Thoracic aorta (tissue), 2 donors: ENCODE measurements around the gene TMEM129. TPM values are rescaled to one million over a fixed set of nuclear protein-coding genes. Genes with fewer than 3 reads are reported as not detected.

Experiments used
- ATAC-seq: fragments of 150-250 bp; one replicate; pipeline ENCODE4 v1.8.0; 2017; ENCODE audit warnings: low read depth; ENCODE audit not compliant: insufficient number of reproducible peaks, low FRiP score
- DNase-seq: peaks from one replicate; pipeline ENCODE4 v3.0.0-alpha.2; 2020; ENCODE audit warnings: low spot score
- H3K27ac ChIP-seq, 2 donors: fragments of 200-600 bp; sonication (generic); 1 replicate in 1 of 2; 2 replicates in 1 of 2; pipeline ENCODE4 v1.5.1; 2016; ENCODE audit warnings: mild to moderate bottlenecking in 2 of 2, moderate library complexity in 2 of 2
- H3K27me3 ChIP-seq: fragments of 200-600 bp; sonication (generic); replicated peaks from 2 replicates; pipeline ENCODE4 v1.6.0; 2016; ENCODE audit warnings: mild to moderate bottlenecking; ENCODE audit not compliant: insufficient read depth
- H3K36me3 ChIP-seq: fragments of 200-600 bp; sonication (generic); one replicate; pipeline ENCODE4 v1.5.1; 2016
- H3K4me1 ChIP-seq, 2 donors: fragments of 200-600 bp; sonication (generic); 1 replicate in 1 of 2; 2 replicates in 1 of 2; pipeline versions ENCODE4 v1.5.1 to v1.6.0; 2016; ENCODE audit warnings: low read depth in 2 of 2, mild to moderate bottlenecking in 1 of 2; ENCODE audit not compliant: control insufficient read depth in 1 of 2
- H3K4me3 ChIP-seq: fragments of 200-600 bp; sonication (generic); 2 replicates; pipeline ENCODE4 v1.5.1; 2016; ENCODE audit warnings: mild to moderate bottlenecking
- H3K9me3 ChIP-seq: fragments of 200-600 bp; sonication (generic); 2 replicates; pipeline ENCODE4 v1.5.1; 2016
- total RNA-seq, 2 donors: library from RNA; depleted of rRNA; stranded (reverse); fragments of >200 nt; gene quantifications; one replicate each; pipeline versions ENCODE4 v1.1.0 to v1.2.3, GENCODE V29; 2016
- TF ChIP-seq, protein P1 (sequence below): fragments of 200-600 bp; sonication (generic); IDR thresholded peaks from one replicate; pipeline ENCODE4 v1.5.1; 2019; ENCODE audit warnings: antibody characterized with exemption

TMEM129 gene
- total RNA-seq, 2 donors from 2014 or later, result 58.1 to 104 TPM

DNA sequence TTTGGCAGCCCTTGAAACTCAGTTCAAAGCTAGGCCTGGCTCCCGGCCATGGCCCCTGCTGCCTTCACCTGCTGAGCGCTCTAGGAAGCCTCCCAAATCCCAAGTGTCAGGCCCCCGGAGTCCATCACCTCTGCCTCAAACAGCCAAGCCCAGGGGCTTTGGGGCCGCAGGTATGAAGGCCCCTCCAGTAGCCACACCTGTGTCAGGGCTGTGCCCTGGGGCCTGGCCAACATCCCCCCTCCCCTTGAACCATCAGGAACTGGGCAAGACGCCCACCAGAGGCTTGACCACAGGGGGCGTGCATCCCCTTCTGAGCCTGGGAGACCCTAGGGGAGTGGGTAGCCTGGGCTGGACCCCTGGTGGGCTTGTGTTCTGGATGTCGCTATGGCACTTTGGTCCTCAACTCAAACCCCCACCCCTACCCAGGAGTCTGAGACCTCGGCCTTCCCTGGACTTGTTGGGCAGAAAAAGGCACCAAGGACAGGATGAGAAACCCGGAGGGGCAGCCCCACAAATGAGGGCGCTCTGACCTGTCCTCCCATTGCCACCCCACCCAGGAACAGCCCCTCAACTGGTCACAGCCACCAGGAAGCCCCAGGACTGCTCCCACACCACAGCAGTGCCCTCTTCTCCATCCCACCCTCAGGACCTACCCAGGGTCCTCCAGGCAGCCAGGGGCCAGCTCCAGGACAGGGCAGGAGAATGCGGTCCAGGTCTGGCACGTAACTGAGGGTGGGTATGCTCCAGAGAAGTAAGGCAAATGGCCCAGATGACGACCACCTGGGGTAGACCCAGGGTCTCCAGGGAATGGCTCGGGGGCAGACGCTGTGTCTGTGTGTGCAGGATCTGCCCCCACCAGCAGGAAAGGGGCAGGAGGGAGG is 4.8 kb downstream of the TMEM129 start:
- Histone ChIP-seq H3K36me3 (peaks cover 12% of the 10 kb centered on the region), H3K27me3 (no peaks in the 10 kb centered on the region), H3K4me1 (peaks cover 11 to 23% of the 10 kb centered on the region in 2 donors), H3K27ac (no peak overlapping the region), H3K9me3 (no peaks in the 10 kb centered on the region), H3K4me3 (no peak overlapping the region)
- TF ChIP-seq, protein P1, sequence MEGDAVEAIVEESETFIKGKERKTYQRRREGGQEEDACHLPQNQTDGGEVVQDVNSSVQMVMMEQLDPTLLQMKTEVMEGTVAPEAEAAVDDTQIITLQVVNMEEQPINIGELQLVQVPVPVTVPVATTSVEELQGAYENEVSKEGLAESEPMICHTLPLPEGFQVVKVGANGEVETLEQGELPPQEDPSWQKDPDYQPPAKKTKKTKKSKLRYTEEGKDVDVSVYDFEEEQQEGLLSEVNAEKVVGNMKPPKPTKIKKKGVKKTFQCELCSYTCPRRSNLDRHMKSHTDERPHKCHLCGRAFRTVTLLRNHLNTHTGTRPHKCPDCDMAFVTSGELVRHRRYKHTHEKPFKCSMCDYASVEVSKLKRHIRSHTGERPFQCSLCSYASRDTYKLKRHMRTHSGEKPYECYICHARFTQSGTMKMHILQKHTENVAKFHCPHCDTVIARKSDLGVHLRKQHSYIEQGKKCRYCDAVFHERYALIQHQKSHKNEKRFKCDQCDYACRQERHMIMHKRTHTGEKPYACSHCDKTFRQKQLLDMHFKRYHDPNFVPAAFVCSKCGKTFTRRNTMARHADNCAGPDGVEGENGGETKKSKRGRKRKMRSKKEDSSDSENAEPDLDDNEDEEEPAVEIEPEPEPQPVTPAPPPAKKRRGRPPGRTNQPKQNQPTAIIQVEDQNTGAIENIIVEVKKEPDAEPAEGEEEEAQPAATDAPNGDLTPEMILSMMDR, result no peak
- ATAC-seq (no peak), DNase-seq (no peak)

DNA sequence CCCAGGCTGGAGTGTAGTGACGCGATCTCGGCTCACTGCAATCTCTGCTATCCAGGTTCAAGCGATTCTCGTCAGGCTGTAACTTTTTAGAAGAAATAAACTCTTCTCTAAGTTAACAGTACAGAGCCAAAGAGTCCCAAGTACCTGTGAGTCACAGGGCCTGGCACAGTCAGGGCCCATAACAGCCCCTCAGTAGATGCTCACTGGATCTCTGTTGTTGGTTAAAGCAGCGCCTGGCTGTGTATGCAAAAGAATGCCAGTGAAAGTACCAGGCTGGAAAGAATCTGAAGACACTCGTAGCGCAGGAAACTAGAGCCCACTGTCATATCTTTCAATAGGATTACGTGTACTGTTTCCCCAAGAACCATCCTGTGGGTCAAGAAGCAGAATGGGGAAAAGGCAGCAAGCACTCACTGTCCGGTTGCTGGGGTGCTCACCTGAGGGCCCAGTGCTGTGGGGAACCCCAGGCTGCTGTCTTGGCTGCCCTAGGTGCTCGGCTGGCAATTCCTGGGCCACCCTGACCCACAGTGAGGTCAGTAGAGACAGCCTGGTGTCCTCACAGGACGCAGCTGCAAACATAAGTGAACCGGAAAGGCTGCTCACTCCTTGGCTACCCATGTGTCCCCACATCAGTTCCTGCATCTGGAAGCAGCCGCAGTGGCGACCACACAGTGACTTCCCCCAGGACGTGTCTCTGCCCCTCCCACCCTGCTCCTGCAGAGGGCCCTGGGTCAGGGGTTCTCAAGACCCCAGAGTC is 5.9 kb downstream of the TMEM129 start:
- ATAC-seq (no peak), DNase-seq (no peak)
- Histone ChIP-seq H3K9me3 (no peaks in the 10 kb centered on the region), H3K27me3 (no peaks in the 10 kb centered on the region), H3K36me3 (peaks cover 12% of the 10 kb centered on the region), H3K27ac (peak overlapping the region in 1 of 2 donors; percentile 18), H3K4me1 (peaks cover 18 to 32% of the 10 kb centered on the region in 2 donors), H3K4me3 (no peak overlapping the region)
- TF ChIP-seq, protein P1, result no peak

DNA sequence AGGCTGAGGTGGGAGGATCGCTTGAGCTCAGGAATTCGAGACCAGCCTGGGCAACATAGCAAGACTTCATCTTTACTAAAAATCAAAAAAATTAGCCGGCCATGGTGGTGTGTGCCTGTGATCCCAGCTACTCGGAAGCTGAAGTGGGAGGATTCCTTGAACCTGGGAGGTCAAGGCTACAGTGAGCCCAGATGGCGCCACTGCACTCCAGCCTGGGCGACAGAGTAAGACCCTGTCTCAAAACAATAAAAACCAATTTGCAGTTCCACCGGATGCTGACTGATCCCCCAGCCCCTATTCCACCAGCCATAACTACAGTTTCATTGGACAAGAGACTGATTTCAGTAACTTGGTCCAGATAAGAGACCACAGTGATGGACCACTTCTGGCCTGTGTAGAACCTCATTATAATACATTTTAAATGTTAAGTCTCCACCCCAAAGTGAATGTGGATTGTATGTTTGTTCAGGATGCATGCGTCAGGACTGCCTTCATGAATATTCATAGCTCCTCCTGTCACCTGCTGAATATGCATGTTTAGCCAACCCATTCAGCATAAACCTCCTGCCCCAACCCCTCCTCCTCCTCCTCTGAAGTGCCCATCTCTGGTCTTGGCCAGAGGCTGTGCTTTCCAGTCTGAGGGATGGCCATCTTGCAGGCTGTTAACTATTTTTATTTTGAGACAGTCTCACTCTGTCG is 6.7 kb downstream of the TMEM129 start:
- peak overlapping the region in 1 of 2 donors; percentile 18 for H3K27ac ChIP-seq
- H3K9me3 ChIP-seq, result no peaks in the 10 kb centered on the region
- H3K27me3 ChIP-seq, result no peaks in the 10 kb centered on the region
- no peak for DNase-seq
- no peak overlapping the region for H3K4me3 ChIP-seq
- TF ChIP-seq, protein P1, result no peak
- no peak for ATAC-seq
- peaks cover 12% of the 10 kb centered on the region for H3K36me3 ChIP-seq
- peaks cover 12 to 29% of the 10 kb centered on the region in 2 donors for H3K4me1 ChIP-seq

DNA sequence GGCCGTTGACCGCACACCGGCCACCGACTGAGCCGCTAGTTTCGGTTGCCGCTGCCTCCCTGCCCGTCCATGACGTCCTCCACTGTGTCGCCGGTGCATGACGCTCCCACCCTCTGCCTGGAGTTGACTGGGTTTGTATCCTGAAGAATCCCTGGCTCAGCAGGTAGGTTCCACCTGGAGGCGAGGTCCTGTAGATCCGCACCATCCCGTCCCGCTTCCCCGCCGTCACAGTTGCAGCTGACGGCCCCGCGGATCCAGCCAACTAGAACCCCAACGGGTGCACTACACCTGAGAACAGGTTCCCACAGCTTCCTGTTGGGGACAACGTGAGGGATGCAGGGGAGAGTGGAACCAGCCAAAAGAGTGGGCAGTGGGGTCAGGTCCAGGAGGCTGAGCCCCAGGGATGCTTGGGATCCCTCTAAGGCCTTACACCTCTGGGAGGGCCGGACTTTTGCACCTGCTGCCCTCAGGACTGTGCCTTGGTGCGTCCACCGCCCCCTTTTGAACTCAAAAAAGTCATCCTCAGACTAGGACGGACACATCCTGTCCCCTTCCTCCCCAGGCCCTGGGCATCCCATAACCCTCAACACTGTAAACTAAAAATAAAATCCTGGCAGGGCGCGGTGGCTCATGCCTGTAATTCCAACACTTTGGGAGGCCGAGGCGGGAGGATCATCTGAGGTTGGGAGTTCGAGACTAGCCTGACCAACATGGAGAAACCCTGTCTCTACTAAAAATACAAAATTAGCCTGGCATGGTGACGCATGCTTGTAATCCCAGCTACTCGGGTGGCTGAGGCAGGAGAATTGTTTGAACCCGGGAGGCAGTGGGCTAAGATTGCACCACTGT is 7.9 kb downstream of the TMEM129 start:
- Histone ChIP-seq H3K4me1 (peaks cover 10 to 27% of the 10 kb centered on the region in 2 donors), H3K27me3 (no peaks in the 10 kb centered on the region), H3K27ac (peak overlapping the region; percentile 93 to 100), H3K9me3 (no peaks in the 10 kb centered on the region), H3K36me3 (peaks cover 12% of the 10 kb centered on the region), H3K4me3 (peak overlapping the region; percentile 79)
- ATAC-seq, result no peak
- DNase-seq, result no peak
- TF ChIP-seq, protein P1, result no peak
